Breast epithelium (tissue), 4 donors: Measurements from ENCODE around the gene NKIRAS2. TPM values are rescaled to one million over a fixed set of nuclear protein-coding genes. Genes with fewer than 3 reads are reported as not detected.

ENCODE experiments used
- DNase-seq, 2 donors: peaks; one replicate each; pipeline ENCODE4 v3.0.0-alpha.2; 2019; ENCODE audit warnings: low spot score in 2 of 2
- H3K27ac ChIP-seq, 2 donors: fragments of 200-600 bp; sonication (generic) in 1 of 2; one replicate each; pipeline ENCODE4 v1.5.1; 2016 to 2019; ENCODE audit warnings: mild to moderate bottlenecking in 1 of 2
- H3K27me3 ChIP-seq, 2 donors: fragments of 200-600 bp; sonication (generic) in 1 of 2; one replicate each; pipeline versions ENCODE4 v1.5.1 to v1.6.0; 2017 to 2019; ENCODE audit warnings: control low read depth in 1 of 2, mild to moderate bottlenecking in 1 of 2
- H3K36me3 ChIP-seq: fragments of 200-600 bp; one replicate; pipeline ENCODE4 v1.5.1; 2019
- H3K4me1 ChIP-seq, 2 donors: fragments of 200-600 bp; sonication (generic); one replicate each; pipeline ENCODE4 v1.5.1; 2016 to 2019; ENCODE audit warnings: control low read depth in 1 of 2
- H3K4me3 ChIP-seq, 3 donors: fragments of 200-600 bp; sonication (generic); 1 replicate in 2 of 3; 2 replicates in 1 of 3; pipeline ENCODE4 v1.5.1; 2016 to 2019; ENCODE audit warnings: mild to moderate bottlenecking in 3 of 3, moderate library complexity in 2 of 3
- H3K9me3 ChIP-seq, 2 donors: fragments of 200-600 bp; sonication (generic) in 1 of 2; one replicate each; pipeline ENCODE4 v1.5.1; 2016 to 2019; ENCODE audit warnings: control low read depth in 1 of 2
- POLR2A ChIP-seq: fragments of 450-650 bp; IDR thresholded peaks from one replicate; pipeline ENCODE4 v1.6.1; 2016; ENCODE audit warnings: antibody characterized with exemption, mild to moderate bottlenecking, moderate library complexity
- POLR2AphosphoS5 ChIP-seq, 3 donors: sonication (generic); formaldehyde crosslinking; IDR thresholded peaks; one replicate each; pipeline ENCODE4 v1.6.1; 2017; ENCODE audit warnings: antibody characterized with exemption in 3 of 3
- intact Hi-C: fragments of 100-400 bp; cut with DNase I; formaldehyde crosslinking; loops from one replicate; pipeline ENCODE4 v1.15.1; 2023; ENCODE audit warnings: low total_unique reads
- total RNA-seq, 3 donors: library from RNA; depleted of rRNA; stranded (reverse); fragments of >200 nt; gene quantifications; one replicate each; pipeline ENCODE4 v1.1.0, GENCODE V29; 2016
- TF ChIP-seq, protein P1 (sequence below), 3 donors: fragments of 450-650 bp; IDR thresholded peaks; one replicate each; pipeline ENCODE4 v1.5.1; 2016 to 2017; ENCODE audit warnings: antibody characterized with exemption in 3 of 3, mild to moderate bottlenecking in 3 of 3, moderate library complexity in 3 of 3

NKIRAS2 gene
- total RNA-seq, 3 donors from 2014 or later, result 21.6 to 33.8 (median 22.5) TPM

DNA sequence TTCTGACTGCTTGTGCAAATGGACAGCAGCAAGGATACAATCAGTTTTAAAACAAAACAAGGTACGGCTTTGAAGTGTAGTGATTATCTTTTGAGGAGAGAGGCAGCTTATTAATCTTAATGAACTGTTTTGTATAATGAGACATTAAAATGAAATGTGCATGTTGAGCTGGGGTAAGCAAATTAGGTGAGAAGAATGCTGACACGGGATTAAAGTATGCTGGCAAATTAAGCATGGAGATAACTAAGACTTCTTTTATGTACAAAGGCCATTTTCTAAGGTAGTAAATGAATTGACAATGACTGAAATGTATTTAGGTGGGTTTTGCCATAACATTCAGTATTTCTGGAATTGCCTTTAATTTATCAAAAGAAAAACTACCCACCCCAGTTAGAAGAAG lies 21.4 kb upstream of the NKIRAS2 start:
- no peak overlapping the region for H3K4me3 ChIP-seq

GRCh38 chr17:42000413-42001133 lies 19.3 kb upstream of the NKIRAS2 start:
- H3K36me3 ChIP-seq, result no peaks in the 10 kb centered on the region
- DNase-seq, result no peak
- TF ChIP-seq, protein P1, sequence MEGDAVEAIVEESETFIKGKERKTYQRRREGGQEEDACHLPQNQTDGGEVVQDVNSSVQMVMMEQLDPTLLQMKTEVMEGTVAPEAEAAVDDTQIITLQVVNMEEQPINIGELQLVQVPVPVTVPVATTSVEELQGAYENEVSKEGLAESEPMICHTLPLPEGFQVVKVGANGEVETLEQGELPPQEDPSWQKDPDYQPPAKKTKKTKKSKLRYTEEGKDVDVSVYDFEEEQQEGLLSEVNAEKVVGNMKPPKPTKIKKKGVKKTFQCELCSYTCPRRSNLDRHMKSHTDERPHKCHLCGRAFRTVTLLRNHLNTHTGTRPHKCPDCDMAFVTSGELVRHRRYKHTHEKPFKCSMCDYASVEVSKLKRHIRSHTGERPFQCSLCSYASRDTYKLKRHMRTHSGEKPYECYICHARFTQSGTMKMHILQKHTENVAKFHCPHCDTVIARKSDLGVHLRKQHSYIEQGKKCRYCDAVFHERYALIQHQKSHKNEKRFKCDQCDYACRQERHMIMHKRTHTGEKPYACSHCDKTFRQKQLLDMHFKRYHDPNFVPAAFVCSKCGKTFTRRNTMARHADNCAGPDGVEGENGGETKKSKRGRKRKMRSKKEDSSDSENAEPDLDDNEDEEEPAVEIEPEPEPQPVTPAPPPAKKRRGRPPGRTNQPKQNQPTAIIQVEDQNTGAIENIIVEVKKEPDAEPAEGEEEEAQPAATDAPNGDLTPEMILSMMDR (IDR thresholded peaks at IDR 0.05), result no peak
- no peak for TF ChIP-seq POLR2AphosphoS5 (IDR thresholded peaks at IDR 0.05)
- TF ChIP-seq POLR2A, result no peak
- H3K27ac ChIP-seq, result no peak overlapping the region
- no peak overlapping the region for H3K4me3 ChIP-seq
- intact Hi-C loops, result no loop called here
- H3K9me3 ChIP-seq, result no peaks in the 10 kb centered on the region
- H3K4me1 ChIP-seq, result no peaks in the 10 kb centered on the region
- no peaks in the 10 kb centered on the region for H3K27me3 ChIP-seq

More for the DNA sequence above, 21.4 kb upstream of the NKIRAS2 start:
- H3K9me3 ChIP-seq, result no peaks in the 10 kb centered on the region
- no peaks in the 10 kb centered on the region for H3K36me3 ChIP-seq
- H3K27me3 ChIP-seq, result no peaks in the 10 kb centered on the region
- TF ChIP-seq POLR2AphosphoS5 (IDR thresholded peaks at IDR 0.05), result no peak
- TF ChIP-seq POLR2A, result no peak
- TF ChIP-seq, protein P1 (IDR thresholded peaks at IDR 0.05), result no peak
- H3K4me1 ChIP-seq, result no peaks in the 10 kb centered on the region
- DNase-seq, result no peak
- intact Hi-C loops, result no loop called here
- H3K27ac ChIP-seq, result no peak overlapping the region

DNA sequence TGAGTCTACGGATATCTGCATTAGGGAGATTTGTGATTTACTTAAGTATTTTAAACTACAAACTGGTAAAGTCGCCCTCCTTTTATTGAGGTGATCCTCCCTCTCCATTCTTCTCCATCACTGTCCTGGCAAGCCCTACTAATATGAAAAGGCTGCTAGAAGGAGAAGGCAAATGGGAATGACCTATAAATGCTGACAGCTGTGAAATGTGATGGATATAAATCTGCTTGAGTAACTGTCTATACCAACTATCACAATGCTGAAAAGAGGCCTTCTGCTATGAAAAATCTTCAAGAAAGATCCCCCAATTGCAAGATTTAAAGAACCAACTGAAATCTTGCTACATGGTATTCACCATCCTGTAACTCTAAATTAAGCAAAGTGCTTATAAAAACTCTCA lies 18.2 kb upstream of the NKIRAS2 start:
- Histone ChIP-seq H3K4me1 (no peaks in the 10 kb centered on the region), H3K9me3 (no peaks in the 10 kb centered on the region), H3K27ac (no peak overlapping the region), H3K27me3 (no peaks in the 10 kb centered on the region), H3K36me3 (no peaks in the 10 kb centered on the region), H3K4me3 (no peak overlapping the region)
- TF ChIP-seq, protein P1 (IDR thresholded peaks at IDR 0.05), result no peak
- TF ChIP-seq POLR2A, result no peak
- TF ChIP-seq POLR2AphosphoS5 (IDR thresholded peaks at IDR 0.05), result no peak
- intact Hi-C loops, result no loop called here
- DNase-seq, result no peak

DNA sequence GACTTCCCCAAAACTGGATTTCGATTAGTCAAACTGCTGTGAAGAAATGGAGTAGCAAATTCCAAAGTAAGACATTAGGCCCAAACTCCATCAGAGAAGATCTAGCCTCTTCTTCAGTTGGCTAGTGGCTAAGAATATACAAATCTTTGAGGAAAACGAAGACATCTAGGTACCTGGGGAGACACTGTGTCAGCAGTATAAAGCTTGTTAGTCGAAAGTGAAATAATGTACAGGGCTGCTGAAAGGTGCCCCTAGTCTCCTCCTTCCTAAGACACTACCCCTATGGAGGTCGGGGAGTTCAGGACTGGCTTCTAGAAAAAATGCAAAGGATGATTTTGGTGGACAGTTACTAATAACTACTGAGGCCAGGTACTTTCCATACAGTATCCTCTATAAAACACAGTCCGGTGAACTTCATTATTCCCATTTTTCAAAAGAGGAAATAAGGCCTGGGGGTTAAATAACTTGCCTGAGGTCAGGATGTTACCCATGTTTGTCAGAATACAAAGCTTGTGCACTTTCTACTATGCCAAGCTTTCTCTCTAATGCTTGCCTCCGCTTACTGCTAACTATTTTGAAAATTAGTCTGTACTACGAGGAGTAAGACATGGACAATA lies 17.6 kb upstream of the NKIRAS2 start:
- H3K9me3 ChIP-seq, result no peaks in the 10 kb centered on the region
- no peaks in the 10 kb centered on the region for H3K36me3 ChIP-seq
- intact Hi-C loops, result no loop called here
- no peak overlapping the region for H3K4me3 ChIP-seq
- no peaks in the 10 kb centered on the region for H3K4me1 ChIP-seq
- H3K27ac ChIP-seq, result no peak overlapping the region
- no peaks in the 10 kb centered on the region for H3K27me3 ChIP-seq
- DNase-seq, result no peak
- TF ChIP-seq, protein P1 (IDR thresholded peaks at IDR 0.05), result no peak
- TF ChIP-seq POLR2AphosphoS5 (IDR thresholded peaks at IDR 0.05) (no peak), POLR2A (no peak)

- no peaks in the 10 kb centered on the region for H3K4me1 ChIP-seq
- no peak overlapping the region for H3K4me3 ChIP-seq
- H3K9me3 ChIP-seq, result no peaks in the 10 kb centered on the region
- no peaks in the 10 kb centered on the region for H3K36me3 ChIP-seq
- no peaks in the 10 kb centered on the region for H3K27me3 ChIP-seq
- TF ChIP-seq POLR2AphosphoS5 (IDR thresholded peaks at IDR 0.05), result no peak
- no peak overlapping the region for H3K27ac ChIP-seq
- DNase-seq, result no peak
- intact Hi-C loops, result no loop called here
Observed at GRCh38 chr17:42002792-42003301, 17.0 kb upstream of the NKIRAS2 start.
